HG02852 (cell line): ENCODE results near the gene CST2.
"Not testable (repeated sequence)": the region's sequence is repeated elsewhere in the genome, so short reads cannot be mapped to it uniquely, and the experiment has no call there.

Source experiments
- ATAC-seq: cut with Tn5 transposase; IDR thresholded peaks from one replicate; pipeline ENCODE4 v1.9.1; 2021; ENCODE audit warnings: mild to moderate bottlenecking, moderate library complexity; ENCODE audit not compliant: unreplicated experiment

CST2 gene

GRCh38 chr20:23826541-23827021 is at the start of gene CST2:
Gene CST2 (minus strand): TSS chr20:23826729. CDS start chr20:23826660, 69 bp downstream.
- ATAC-seq: no peak

- no peak for ATAC-seq
Measured at GRCh38 chr20:23875606-23876237, 49.2 kb upstream of the CST2 start.

GRCh38 chr20:23874747-23875146 is 48.2 kb upstream of the CST2 start:
- no peak for ATAC-seq

GRCh38 chr20:23873370-23874015 is 47.0 kb upstream of the CST2 start:
- no peak for ATAC-seq

- ATAC-seq: no peak
Measured at GRCh38 chr20:23872065-23872464, 45.5 kb upstream of the CST2 start.

GRCh38 chr20:23870461-23870860 is 43.9 kb upstream of the CST2 start:
- no peak for ATAC-seq

- no peak for ATAC-seq
Measured at GRCh38 chr20:23869520-23869919, 43.0 kb upstream of the CST2 start.

- no peak for ATAC-seq
Measured at GRCh38 chr20:23868321-23868720, 41.8 kb upstream of the CST2 start.

GRCh38 chr20:23867152-23867776 is 40.7 kb upstream of the CST2 start:
- ATAC-seq: no peak

GRCh38 chr20:23860771-23861170 is 34.2 kb upstream of the CST2 start:
- ATAC-seq: not testable (repeated sequence)

- ATAC-seq: no peak
Measured at GRCh38 chr20:23857962-23858595, 31.6 kb upstream of the CST2 start.

- no peak for ATAC-seq
Measured at GRCh38 chr20:23856736-23857135, 30.2 kb upstream of the CST2 start.

GRCh38 chr20:23856226-23856625 is 29.7 kb upstream of the CST2 start:
- ATAC-seq: no peak

GRCh38 chr20:23841693-23842092 is 15.2 kb upstream of the CST2 start:
- ATAC-seq: no peak

- ATAC-seq: no peak
Measured at GRCh38 chr20:23835716-23836115, 9.2 kb upstream of the CST2 start.

GRCh38 chr20:23832775-23833513 is 6.4 kb upstream of the CST2 start:
- no peak for ATAC-seq

GRCh38 chr20:23831961-23832360 is 5.4 kb upstream of the CST2 start:
- not testable (repeated sequence) for ATAC-seq

- no peak for ATAC-seq
Measured at GRCh38 chr20:23823621-23824324, 2.8 kb downstream of the CST2 start.

GRCh38 chr20:23823111-23823510 is 3.4 kb downstream of the CST2 start:
- no peak for ATAC-seq

- ATAC-seq: no peak
Measured at GRCh38 chr20:23820493-23820892, 6.0 kb downstream of the CST2 start.
